K562 (cell line): ENCODE results near the gene PLXND1. TPM values are rescaled to one million over a fixed set of nuclear protein-coding genes. Genes with fewer than 3 reads are reported as not detected.

Experiments
- ATAC-seq: fragments of 200-7000 bp; cut with Tn5 transposase; 3 replicates; pipeline ENCODE4 v1.9.1; 2020; ENCODE audit warnings: moderate library complexity
- BruUV-seq: library from RNA; stranded (reverse); fragments of 400-500 nt; replicated peaks from 2 replicates; lab custom pipeline; 2021; lab: Mats Ljungman, UMichigan
- CTCF ChIA-PET: fragments of 300-600 bp; formaldehyde crosslinking; extraction: SDS; loops from one replicate; lab custom pipeline; 2021; ENCODE audit warnings: low intra/inter-chr PET ratio; lab: Yijun Ruan, JAX
- POLR2A ChIA-PET: fragments of 300-600, 350-650 bp; sonication (Branson Sonifier 250); formaldehyde crosslinking; extraction: SDS; loops from one replicate; lab custom pipeline; 2021; ENCODE audit warnings: antibody characterized with exemption, inconsistent platforms; lab: Yijun Ruan, JAX
- DNase-seq, 4 experiments: peaks; one replicate each; pipeline versions ENCODE4 v3.0.0 to v3.0.0-alpha.2; 2011 to 2018; ENCODE audit warnings: low spot score in 3 of 4, mixed read lengths in 3 of 4; ENCODE audit errors: extremely low read depth in 1 of 4
- FAIRE-seq: peaks from 2 replicates; lab custom pipeline; 2011; peaks lifted over from hg19 to GRCh38; lab: Jason Lieb, UNC
- H2AFZ ChIP-seq: 2 replicates; pipeline ENCODE4 v1.6.0; 2011; ENCODE audit warnings: low read depth, low read length, control low read depth, inconsistent platforms
- H3K27ac ChIP-seq: fragments of 200-600 bp; 3 replicates; pipeline ENCODE4 v1.8.0; 2011; ENCODE audit warnings: low read depth, mild to moderate bottlenecking, control low read depth, inconsistent platforms, low read length, moderate library complexity, mixed read lengths; ENCODE audit errors: extremely low read depth
- H3K27me3 ChIP-seq, 2 experiments: fragments of 300-600 bp in 1 of 2; 2 replicates in 1 of 2; 3 replicates in 1 of 2; pipeline versions ENCODE4 v1.6.0 to v1.8.0; 2011; ENCODE audit warnings: inconsistent platforms in 2 of 2, low read length in 2 of 2, mild to moderate bottlenecking in 1 of 2, mixed read lengths in 1 of 2, moderate library complexity in 1 of 2; ENCODE audit not compliant: control insufficient read depth in 2 of 2, insufficient read depth in 2 of 2
- H3K36me3 ChIP-seq: fragments of 300-600 bp; 3 replicates; pipeline ENCODE4 v1.8.0; 2011; ENCODE audit warnings: mild to moderate bottlenecking, low read length, inconsistent platforms; ENCODE audit not compliant: control insufficient read depth, insufficient read depth
- H3K4me1 ChIP-seq, 2 experiments: fragments of 200-600 bp in 1 of 2; replicated peaks in 1 of 2; 2 replicates in 1 of 2; 3 replicates in 1 of 2; pipeline versions ENCODE4 v1.5.1 to v1.8.0; 2011; ENCODE audit warnings: inconsistent platforms in 2 of 2, low read length in 2 of 2, mild to moderate bottlenecking in 1 of 2, mixed read lengths in 1 of 2, moderate library complexity in 1 of 2; ENCODE audit not compliant: control insufficient read depth in 2 of 2, insufficient read depth in 2 of 2
- H3K4me2 ChIP-seq: 2 replicates; pipeline ENCODE4 v1.6.1; 2011; ENCODE audit warnings: low read length, control low read depth, inconsistent platforms, mixed read lengths; ENCODE audit not compliant: insufficient read depth
- H3K4me3 ChIP-seq: fragments of 200-600 bp; sonication (generic), shearing (Covaris generic); 2 replicates; pipeline ENCODE4 v1.5.1; 2016; ENCODE audit warnings: control low read depth, inconsistent platforms
- H3K79me2 ChIP-seq: fragments of 200-600 bp; 3 replicates; pipeline ENCODE4 v1.8.0; 2011; ENCODE audit warnings: low read length, inconsistent platforms; ENCODE audit not compliant: control insufficient read depth, insufficient read depth
- H3K9ac ChIP-seq, 2 experiments: 2 replicates each; pipeline versions ENCODE4 v1.6.0 to v1.6.1; 2011; ENCODE audit warnings: low read depth in 2 of 2, low read length in 2 of 2, control low read depth in 1 of 2, inconsistent platforms in 1 of 2, mild to moderate bottlenecking in 1 of 2, mixed read lengths in 1 of 2; ENCODE audit not compliant: insufficient read depth in 1 of 2
- H3K9me1 ChIP-seq: one replicate; pipeline ENCODE4 v1.6.0; 2011; ENCODE audit warnings: inconsistent platforms, mild to moderate bottlenecking, low read length, moderate library complexity; ENCODE audit not compliant: control insufficient read depth, insufficient read depth
- H3K9me3 ChIP-seq: replicated peaks from 2 replicates; pipeline ENCODE4 v1.5.1; 2011; ENCODE audit warnings: low read depth, low read length, inconsistent platforms; ENCODE audit not compliant: control insufficient read depth, insufficient read depth
- H4K20me1 ChIP-seq: replicated peaks from 2 replicates; pipeline ENCODE4 v1.6.1; 2011; ENCODE audit warnings: low read length, inconsistent platforms, mixed read lengths; ENCODE audit not compliant: control insufficient read depth, insufficient read depth
- CBFA2T2 ChIP-seq: fragments of 450-650 bp; conservative IDR thresholded peaks from 2 replicates; pipeline ENCODE4 v1.6.1; 2017; ENCODE audit warnings: mild to moderate bottlenecking
- HINFP ChIP-seq: fragments of 450-650 bp; conservative IDR thresholded peaks from 2 replicates; pipeline ENCODE4 v1.6.1; 2016; ENCODE audit warnings: missing genetic modification characterization, low read depth, mild to moderate bottlenecking, control low read depth, missing compliant biosample characterization
- MITF ChIP-seq: IDR thresholded peaks from 2 replicates; pipeline ENCODE4 v1.6.1; 2014; ENCODE audit warnings: antibody characterized with exemption
- POLR3G ChIP-seq: IDR thresholded peaks from 2 replicates; pipeline ENCODE4 v1.6.1; 2011; ENCODE audit not compliant: insufficient read length, insufficient replicate concordance; ENCODE audit errors: extremely low read depth
- PRDM10 ChIP-seq: fragments of 450-650 bp; IDR thresholded peaks from 2 replicates; pipeline ENCODE4 v1.6.1; 2018; ENCODE audit not compliant: partially characterized antibody
- SREBF2 ChIP-seq: sonication (generic); formaldehyde crosslinking; IDR thresholded peaks from 2 replicates; pipeline ENCODE4 v1.4.0; 2020; ENCODE audit warnings: mild to moderate bottlenecking, missing genetic modification reagents
- ZZZ3 ChIP-seq: fragments of 450-650 bp; IDR thresholded peaks from 2 replicates; pipeline ENCODE4 v1.6.1; 2016; ENCODE audit warnings: antibody characterized with exemption, mild to moderate bottlenecking, moderate library complexity
- WGBS: fragments of 100-300 bp; shearing (Covaris generic); methylation state at CpG from one replicate; pipeline ENCODE4 v1.1.6; 2016; ENCODE audit warnings: low coverage, mixed read lengths; ENCODE audit not compliant: insufficient coverage; ENCODE audit errors: missing lambda C conversion rate; 5-methylcytosine and 5-hydroxymethylcytosine counted together
- in situ Hi-C: fragments of 300-500 bp; cut with MboI; formaldehyde crosslinking; loops from 4 replicates; pipeline ENCODE4 v1.15.0; 2018; ENCODE audit warnings: inconsistent platforms, mixed read lengths
- intact Hi-C: fragments of 100-400 bp; cut with micrococcal nuclease; formaldehyde crosslinking; loops from 2 replicates; pipeline ENCODE4 v1.14.2; 2022
- polyA plus RNA-seq, 8 experiments: library from polyadenylated mRNA; depleted of rRNA in 4 of 8; stranded (reverse) in 5 of 8; unstranded in 3 of 8; fragments of >200 nt; fragmentation: Nextera tagmentation in 2 of 8; fragmentation: Illumina TruSeq in 1 of 8; extraction: Ambion mirVana in 2 of 8; extraction: Trizol in 1 of 8; gene quantifications; 2 replicates each; pipeline versions ENCODE4 v1.2.1 to v1.2.3, GENCODE V29; 2011 to 2014; ENCODE audit warnings: inconsistent platforms in 1 of 8, missing spikeins in 1 of 8
- total RNA-seq, 7 experiments: library from RNA; depleted of rRNA in 6 of 7; stranded (reverse); fragments of >200 nt in 6 of 7; fragmentation: Illumina TruSeq in 2 of 7; extraction: Trizol in 2 of 7; gene quantifications; 2 replicates each; pipeline versions ENCODE4 v1.2.1 to v1.2.3, GENCODE V29; 2011 to 2021; ENCODE audit warnings: low replicate concordance in 1 of 7

Gene PLXND1
- total and polyA plus RNA-seq, 9 of the 15 experiments (the other 6 are each of a cell fraction or from before 2014, with no cell fraction given), result 0.34 to 28.8 (median 14.0) TPM

- TF ChIP-seq MITF (no peak), HINFP (tag) (no peak), ZZZ3 (no peak), CBFA2T2 (no peak)
These were observed 26.1 kb upstream of the PLXND1 start (continued) for GRCh38 chr3:129632556-129632955.

GRCh38 chr3:129632056-129632455, 25.6 kb upstream of the PLXND1 start:
- in situ Hi-C loops, result no loop called here
- Histone ChIP-seq H3K4me1 (peaks cover 0 to 25% of the 10 kb centered on the region in 2 experiments; a peak in 2 of 5 replicates), H3K9ac (no peak overlapping the region), H3K9me3 (no peaks in the 10 kb centered on the region), H3K36me3 (no peaks in the 10 kb centered on the region), H3K79me2 (no peaks in the 10 kb centered on the region), H3K4me2 (no peak overlapping the region), H4K20me1 (no peaks in the 10 kb centered on the region), H3K4me3 (no peak overlapping the region), H2AFZ (no peak overlapping the region), H3K27ac (no peak overlapping the region), H3K27me3 (no peaks in the 10 kb centered on the region), H3K9me1 (no peaks in the 10 kb centered on the region)
- BruUV-seq, result no TSS peak
- no peak for FAIRE-seq
- CTCF ChIA-PET, result no interaction called here
- DNase-seq, result no peak
- TF ChIP-seq PRDM10 (no peak), SREBF2 (CRISPR knock-in tag) (no peak), POLR3G (no peak)
- intact Hi-C loops, result no loop called here
- 38% methylated on average over 6 of the region's 9 CpGs for WGBS
- ATAC-seq, result no peak
- POLR2A ChIA-PET, result interaction anchor here (0.6 to 1.0 kb wide), 3 partner anchors 11 to 162 kb away, joined by 3 read pairs; no protein-coding TSS in a partner anchor
